HT1080 (cell line): Measurements from ENCODE around the gene FOXK1. TPM values are rescaled to one million over a fixed set of nuclear protein-coding genes. Genes with fewer than 3 reads are reported as not detected.

Experiments used
- DNase-seq: peaks from one replicate; pipeline ENCODE4 v3.0.0-alpha.2; 2015; ENCODE audit warnings: low read depth
- small RNA-seq: library from RNA; depleted of rRNA; stranded (forward); fragments of <200 nt; gene quantifications from one replicate; pipeline ENCODE3, GENCODE V24; 2014
- total RNA-seq: library from RNA; depleted of rRNA; stranded (reverse); fragments of >200 nt; shearing (Covaris generic); gene quantifications from 2 replicates; pipeline ENCODE4 v1.2.3, GENCODE V29; 2014; rRNA removed

FOXK1 gene
- total RNA-seq, 1 experiment from 2014 or later, result 17.9 TPM

GRCh38 chr7:4815609-4816418 is 133.7 kb downstream of the FOXK1 start:
- DNase-seq, result no peak

GRCh38 chr7:4816419-4817080 is 134.5 kb downstream of the FOXK1 start:
- no peak for DNase-seq

- DNase-seq, result no peak
Measured at GRCh38 chr7:4817178-4817901, 135.2 kb downstream of the FOXK1 start.

GRCh38 chr7:4818000-4818794 is 136.1 kb downstream of the FOXK1 start:
- DNase-seq, result no peak

- DNase-seq, result no peak
Measured at GRCh38 chr7:4819560-4820404, 137.7 kb downstream of the FOXK1 start.

- DNase-seq, result no peak
Measured at GRCh38 chr7:4820405-4820966, 138.4 kb downstream of the FOXK1 start.

Small RNAs within 50 kb of the gene (small RNA-seq; reads per million reads assigned to genes)
- gene MIR4656, result not detected
- gene RF00019, result not detected

Other genes starting within 250 kb of the FOXK1 start
- gene AP5Z1, start 93.3 kb downstream of the FOXK1 start, total RNA-seq, result 21.0 and 28.4 TPM in 2 replicates
- not detected in 2 replicates for gene PAPOLB, start 179.7 kb downstream of the FOXK1 start, total RNA-seq
- 0.14 and 0.57 TPM in 2 replicates for gene RADIL, start 201.4 kb downstream of the FOXK1 start, total RNA-seq